Stimulated activated CD8-positive, alpha-beta memory T cell treated with anti-CD3 and anti-CD28 coated beads, Interleukin-4, amount 100 ng/mL, for 1 hour (primary cell): ENCODE data around the gene DTX2.
"Not testable (repeated sequence)": the region's sequence is repeated elsewhere in the genome, so short reads cannot be mapped to it uniquely, and the experiment has no call there.

Experiments
- DNase-seq, 2 donors: peaks; one replicate each; pipeline ENCODE4 v3.0.0-alpha.2; 2020; ENCODE audit warnings: low read depth in 2 of 2, low spot score in 1 of 2

The DTX2 gene

GRCh38 chr7:76442664-76443446, 18.7 kb upstream of the DTX2 start:
- not testable (repeated sequence) for DNase-seq

- DNase-seq, result not testable (repeated sequence)
These were observed 17.7 kb upstream of the DTX2 start for GRCh38 chr7:76443846-76444245.

GRCh38 chr7:76445577-76446008, 15.9 kb upstream of the DTX2 start:
- not testable (repeated sequence) for DNase-seq

- DNase-seq, result not testable (repeated sequence)
These were observed 4.5 kb upstream of the DTX2 start for GRCh38 chr7:76457017-76457416.

- DNase-seq, result not testable (repeated sequence)
These were observed 3.0 kb upstream of the DTX2 start for GRCh38 chr7:76458504-76458903.

GRCh38 chr7:76460767-76461166, 742 bp upstream of the DTX2 start:
- not testable (repeated sequence) for DNase-seq

- not testable (repeated sequence) for DNase-seq
These were observed 868 bp downstream of the DTX2 start for GRCh38 chr7:76462271-76462882.

GRCh38 chr7:76464959-76465358, 3.5 kb downstream of the DTX2 start:
- DNase-seq, result not testable (repeated sequence)

- DNase-seq, result not testable (repeated sequence)
These were observed 4.4 kb downstream of the DTX2 start for GRCh38 chr7:76465950-76466349.

- not testable (repeated sequence) for DNase-seq
These were observed 6.4 kb downstream of the DTX2 start for GRCh38 chr7:76467743-76468404.

- not testable (repeated sequence) for DNase-seq
These were observed 10.2 kb downstream of the DTX2 start for GRCh38 chr7:76471556-76472221.

- not testable (repeated sequence) for DNase-seq
These were observed 11.6 kb downstream of the DTX2 start for GRCh38 chr7:76473097-76473496.

- DNase-seq, result not testable (repeated sequence)
These were observed 14.8 kb downstream of the DTX2 start for GRCh38 chr7:76476280-76476679.

GRCh38 chr7:76476742-76477474, 15.4 kb downstream of the DTX2 start:
- not testable (repeated sequence) for DNase-seq

GRCh38 chr7:76479628-76480027, 18.1 kb downstream of the DTX2 start:
- not testable (repeated sequence) for DNase-seq

- not testable (repeated sequence) for DNase-seq
These were observed 19.1 kb downstream of the DTX2 start for GRCh38 chr7:76480403-76481253.

GRCh38 chr7:76482660-76483059, 21.2 kb downstream of the DTX2 start:
- DNase-seq, result not testable (repeated sequence)

- DNase-seq, result not testable (repeated sequence)
These were observed 21.6 kb downstream of the DTX2 start for GRCh38 chr7:76483081-76483480.

GRCh38 chr7:76484456-76484855, 22.9 kb downstream of the DTX2 start:
- DNase-seq, result not testable (repeated sequence)
